Coronary artery (tissue), 2 donors: ENCODE measurements around the gene TXNRD1.

ENCODE experiments used
- DNase-seq: peaks from one replicate; pipeline ENCODE4 v3.0.0-alpha.2; 2017; ENCODE audit warnings: low spot score
- H3K27ac ChIP-seq, 2 donors: fragments of 200-600 bp; sonication (generic); one replicate each; pipeline ENCODE4 v1.5.1; 2016 to 2019
- H3K4me3 ChIP-seq: fragments of 200-600 bp; sonication (generic); 2 replicates; pipeline ENCODE4 v1.5.1; 2016; ENCODE audit warnings: mild to moderate bottlenecking, moderate library complexity
- CTCF ChIP-seq: fragments of 200-600 bp; sonication (generic); IDR thresholded peaks from one replicate; pipeline ENCODE4 v1.5.1; 2019; ENCODE audit warnings: antibody characterized with exemption

Gene TXNRD1

GRCh38 chr12:104215638-104216297 is at the start of gene TXNRD1:
TSS of gene TXNRD1 (plus strand) at chr12:104215779. CDS start at chr12:104215803, 24 bp downstream.
- DNase-seq, result peak; percentile 87
- Histone ChIP-seq H3K27ac (peak within 1 kb of the TSS; percentile 96 to 98), H3K4me3 (peak within 1 kb of the TSS; percentile 94)
- peak; percentile 77 for TF ChIP-seq CTCF

- no peak overlapping the region for H3K4me3 ChIP-seq
- DNase-seq, result peak; percentile 17
Observed at GRCh38 chr12:104165801-104166200, 49.8 kb upstream of the TXNRD1 start.

GRCh38 chr12:104166465-104166864 is 49.1 kb upstream of the TXNRD1 start:
- Histone ChIP-seq H3K27ac (peak overlapping the region in 1 of 2 donors; percentile 50), H3K4me3 (no peak overlapping the region)
- DNase-seq, result no peak
- no peak for TF ChIP-seq CTCF

More at GRCh38 chr12:104165801-104166200, 49.8 kb upstream of the TXNRD1 start:
- no peak for TF ChIP-seq CTCF
- peak overlapping the region in 1 of 2 donors; percentile 50 for H3K27ac ChIP-seq

- DNase-seq, result no peak
- H3K27ac ChIP-seq, result no peak overlapping the region
- H3K4me3 ChIP-seq, result no peak overlapping the region
- no peak for TF ChIP-seq CTCF
Observed at GRCh38 chr12:104167519-104168458, 47.8 kb upstream of the TXNRD1 start.

- TF ChIP-seq CTCF, result no peak
- Histone ChIP-seq H3K4me3 (no peak overlapping the region), H3K27ac (no peak overlapping the region)
- no peak for DNase-seq
Observed at GRCh38 chr12:104168596-104168995, 47.0 kb upstream of the TXNRD1 start.

GRCh38 chr12:104171785-104172569 is 43.6 kb upstream of the TXNRD1 start:
- DNase-seq, result no peak
- no peak overlapping the region for H3K27ac ChIP-seq
- H3K4me3 ChIP-seq, result no peak overlapping the region
- TF ChIP-seq CTCF, result no peak
